ENCODE data around the gene CC2D2B. TPM values are rescaled to one million over a fixed set of nuclear protein-coding genes. Genes with fewer than 3 reads are reported as not detected.

Gene CC2D2B
- total RNA-seq, 2 experiments from 2014 or later, result 4.1 TPM; not detected in 1

GRCh38 chr10:95964756-95965155 lies 57.0 kb downstream of the CC2D2B start:
- no peak overlapping the region for H3K27ac ChIP-seq (ENCODE audit: low read depth, low read length, poor library complexity, severe bottlenecking)
- H3K9me2 ChIP-seq (ENCODE audit: insufficient read depth, low read length), result no peaks in the 10 kb centered on the region
- H3K4me3 ChIP-seq (ENCODE audit: low read depth, low read length, poor library complexity, severe bottlenecking), result no peak overlapping the region
- CTCF ChIA-PET (ENCODE audit: unreplicated experiment), result no interaction called here
- no peak for DNase-seq (ENCODE audit: low spot score)
- TF ChIP-seq CTCF (conservative IDR thresholded peaks at IDR 0.05; ENCODE audit: low read length) (no peak), EZH2phosphoT487 (IDR thresholded peaks at IDR 0.05; ENCODE audit: borderline replicate concordance, low read depth, low read length) (no peak)
- H3K4me2 ChIP-seq (ENCODE audit: low read length), result no peak overlapping the region
- peaks cover 5% of the 10 kb centered on the region; the same call in 1 of the 2 replicates for H3K9me3 ChIP-seq (ENCODE audit: low read length)
- POLR2A ChIA-PET, result no interaction called here
- BruUV-seq (replicated peaks), result no TSS peak
- H3K4me1 ChIP-seq (ENCODE audit: insufficient read depth, low read length, poor library complexity, severe bottlenecking), result peaks cover 23% of the 10 kb centered on the region
- intact Hi-C loops (cut with micrococcal nuclease; ENCODE audit: unreplicated experiment), result no loop called here
- no peaks in the 10 kb centered on the region for H3K36me3 ChIP-seq (ENCODE audit: insufficient read depth, low read length)
- no peak overlapping the region for H2AFZ ChIP-seq (ENCODE audit: low read length)
- H3K79me2 ChIP-seq (ENCODE audit: insufficient read depth, low read depth, low read length), result no peaks in the 10 kb centered on the region
- no peaks in the 10 kb centered on the region for H4K20me1 ChIP-seq (ENCODE audit: insufficient read depth, low read length)

- no peak overlapping the region for H2AFZ ChIP-seq (ENCODE audit: low read length)
- DNase-seq (ENCODE audit: low spot score), result no peak
- no peak overlapping the region for H3K27ac ChIP-seq (ENCODE audit: low read depth, low read length, poor library complexity, severe bottlenecking)
- no peaks in the 10 kb centered on the region for H3K9me3 ChIP-seq (ENCODE audit: low read length)
- no peaks in the 10 kb centered on the region for H3K9me2 ChIP-seq (ENCODE audit: insufficient read depth, low read length)
- no TSS peak for BruUV-seq (replicated peaks)
- no peaks in the 10 kb centered on the region for H3K36me3 ChIP-seq (ENCODE audit: insufficient read depth, low read length)
- intact Hi-C loops (cut with micrococcal nuclease; ENCODE audit: unreplicated experiment), result no loop called here
- ChIA-PET POLR2A (interaction anchor here (0.5 kb wide), 1 partner anchor 363 kb away, joined by 6 read pairs; no protein-coding TSS in a partner anchor), CTCF (ENCODE audit: unreplicated experiment) (interaction anchor here (0.6 kb wide), 1 partner anchor 253 kb away, joined by 4 read pairs; no protein-coding TSS in a partner anchor)
- H4K20me1 ChIP-seq (ENCODE audit: insufficient read depth, low read length), result no peaks in the 10 kb centered on the region
- no peak overlapping the region for H3K4me2 ChIP-seq (ENCODE audit: low read length)
- H3K4me1 ChIP-seq (ENCODE audit: insufficient read depth, low read length, poor library complexity, severe bottlenecking), result no peaks in the 10 kb centered on the region
- TF ChIP-seq EZH2phosphoT487 (IDR thresholded peaks at IDR 0.05; ENCODE audit: borderline replicate concordance, low read depth, low read length) (no peak), CTCF (conservative IDR thresholded peaks at IDR 0.05; ENCODE audit: low read length) (no peak)
- H3K79me2 ChIP-seq (ENCODE audit: insufficient read depth, low read depth, low read length), result no peaks in the 10 kb centered on the region
- no peak overlapping the region for H3K4me3 ChIP-seq (ENCODE audit: low read depth, low read length, poor library complexity, severe bottlenecking)
These were observed 68.8 kb downstream of the CC2D2B start for GRCh38 chr10:95976362-95977229.

- H3K9me2 ChIP-seq (ENCODE audit: insufficient read depth, low read length), result no peaks in the 10 kb centered on the region
- H3K4me2 ChIP-seq (ENCODE audit: low read length), result no peak overlapping the region
- BruUV-seq (replicated peaks), result no TSS peak
- H3K36me3 ChIP-seq (ENCODE audit: insufficient read depth, low read length), result no peaks in the 10 kb centered on the region
- no peak for TF ChIP-seq CTCF (conservative IDR thresholded peaks at IDR 0.05; ENCODE audit: low read length)
- TF ChIP-seq EZH2phosphoT487 (IDR thresholded peaks at IDR 0.05; ENCODE audit: borderline replicate concordance, low read depth, low read length), result no peak
- H3K4me1 ChIP-seq (ENCODE audit: insufficient read depth, low read length, poor library complexity, severe bottlenecking), result peaks cover 11% of the 10 kb centered on the region
- no peaks in the 10 kb centered on the region for H3K79me2 ChIP-seq (ENCODE audit: insufficient read depth, low read depth, low read length)
- H2AFZ ChIP-seq (ENCODE audit: low read length), result no peak overlapping the region
- CTCF ChIA-PET (ENCODE audit: unreplicated experiment), result no interaction called here
- no peaks in the 10 kb centered on the region for H3K9me3 ChIP-seq (ENCODE audit: low read length)
- POLR2A ChIA-PET, result interaction anchor here (0.6 to 1.5 kb wide), 4 partner anchors 22 to 305 kb away, joined by 3 to 4 read pairs (median 4); no protein-coding TSS in a partner anchor
- H4K20me1 ChIP-seq (ENCODE audit: insufficient read depth, low read length), result no peaks in the 10 kb centered on the region
- H3K27ac ChIP-seq (ENCODE audit: low read depth, low read length, poor library complexity, severe bottlenecking), result no peak overlapping the region
- no peak overlapping the region for H3K4me3 ChIP-seq (ENCODE audit: low read depth, low read length, poor library complexity, severe bottlenecking)
- DNase-seq (ENCODE audit: low spot score), result no peak
- intact Hi-C loops (cut with micrococcal nuclease; ENCODE audit: unreplicated experiment), result no loop called here
These were observed 74.4 kb downstream of the CC2D2B start for GRCh38 chr10:95982200-95982599.
